Esophagus muscularis mucosa (tissue), 4 donors: ENCODE measurements around the gene LHX2. TPM values are rescaled to one million over a fixed set of nuclear protein-coding genes. Genes with fewer than 3 reads are reported as not detected.

Source experiments
- DNase-seq: peaks from one replicate; pipeline ENCODE4 v3.0.0-alpha.2; 2017; ENCODE audit errors: extremely low spot score
- H3K27ac ChIP-seq, 4 donors: fragments of 200-600 bp; sonication (generic); replicated peaks in 1 of 4; 1 replicate in 3 of 4; 2 replicates in 1 of 4; pipeline ENCODE4 v1.5.1; 2016 to 2019; ENCODE audit warnings: mild to moderate bottlenecking in 1 of 4
- H3K27me3 ChIP-seq, 4 donors: fragments of 200-600 bp; sonication (generic); one replicate each; pipeline versions ENCODE4 v1.5.1 to v1.6.0; 2016 to 2019
- H3K36me3 ChIP-seq, 4 donors: fragments of 200-600 bp; sonication (generic); one replicate each; pipeline ENCODE4 v1.5.1; 2016 to 2019
- H3K4me1 ChIP-seq, 4 donors: fragments of 200-600 bp; sonication (generic); one replicate each; pipeline ENCODE4 v1.5.1; 2016 to 2019
- H3K4me3 ChIP-seq, 4 donors: fragments of 200-600 bp; sonication (generic); 1 replicate in 2 of 4; 2 replicates in 2 of 4; pipeline ENCODE4 v1.5.1; 2016 to 2019; ENCODE audit warnings: mild to moderate bottlenecking in 4 of 4, moderate library complexity in 1 of 4
- H3K9me3 ChIP-seq, 4 donors: fragments of 200-600 bp; sonication (generic); 1 replicate in 3 of 4; 2 replicates in 1 of 4; pipeline ENCODE4 v1.5.1; 2016 to 2019
- EP300 ChIP-seq: sonication (generic); formaldehyde crosslinking; IDR thresholded peaks from one replicate; pipeline ENCODE4 v1.6.1; 2017; ENCODE audit warnings: antibody characterized with exemption
- POLR2A ChIP-seq: fragments of 450-650 bp; IDR thresholded peaks from one replicate; pipeline ENCODE4 v1.6.1; 2017; ENCODE audit warnings: antibody characterized with exemption, moderate library complexity, mild to moderate bottlenecking, low read depth
- POLR2AphosphoS5 ChIP-seq, 2 donors: sonication (generic); formaldehyde crosslinking; IDR thresholded peaks; one replicate each; pipeline ENCODE4 v1.6.1; 2017; ENCODE audit warnings: antibody characterized with exemption in 2 of 2
- WGBS: methylation state at CpG from one replicate; pipeline ENCODE4 v1.1.5; 2018; 5-methylcytosine and 5-hydroxymethylcytosine counted together
- intact Hi-C: fragments of 100-400 bp; cut with DNase I; formaldehyde crosslinking; loops from one replicate; pipeline ENCODE4 v1.15.1; 2023
- total RNA-seq, 4 donors: library from RNA; depleted of rRNA; stranded (reverse); fragments of >200 nt; gene quantifications; one replicate each; pipeline versions ENCODE4 v1.1.0 to v1.2.1, GENCODE V29; 2016
- TF ChIP-seq, protein P1 (sequence below), 3 experiments: fragments of 200-600 bp in 2 of 3; fragments of 450-650 bp in 1 of 3; sonication (generic) in 2 of 3; IDR thresholded peaks; one replicate each; pipeline ENCODE4 v1.5.1; 2017 to 2019; ENCODE audit warnings: antibody characterized with exemption in 3 of 3, mild to moderate bottlenecking in 2 of 3, moderate library complexity in 1 of 3

Gene LHX2
- total RNA-seq, 4 donors from 2014 or later, result not detected

DNA sequence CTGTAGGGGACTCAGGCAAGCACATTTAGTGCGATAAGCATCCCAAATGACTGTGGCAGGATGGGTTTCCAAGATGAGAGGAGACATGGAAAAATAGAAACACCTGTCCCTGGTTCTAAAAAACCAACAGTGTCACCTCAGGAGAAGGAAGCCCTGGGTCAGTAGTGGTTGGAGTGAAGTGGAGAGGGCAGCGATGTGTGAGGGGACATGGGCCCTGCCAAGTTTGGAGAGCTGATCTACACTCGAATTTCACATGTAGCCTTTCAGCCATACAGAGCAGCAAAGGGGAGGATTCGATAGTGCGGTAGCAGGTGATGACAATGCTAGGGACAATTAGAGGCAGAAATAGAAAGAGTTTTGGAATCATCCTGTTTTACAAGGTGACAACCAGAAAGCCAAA, 32.6 kb upstream of the LHX2 start:
- WGBS, result 84% methylated on average over 5 of the region's 5 CpGs
- TF ChIP-seq POLR2A (no peak), POLR2AphosphoS5 (IDR thresholded peaks at IDR 0.05) (no peak), EP300 (no peak)
- TF ChIP-seq, protein P1, sequence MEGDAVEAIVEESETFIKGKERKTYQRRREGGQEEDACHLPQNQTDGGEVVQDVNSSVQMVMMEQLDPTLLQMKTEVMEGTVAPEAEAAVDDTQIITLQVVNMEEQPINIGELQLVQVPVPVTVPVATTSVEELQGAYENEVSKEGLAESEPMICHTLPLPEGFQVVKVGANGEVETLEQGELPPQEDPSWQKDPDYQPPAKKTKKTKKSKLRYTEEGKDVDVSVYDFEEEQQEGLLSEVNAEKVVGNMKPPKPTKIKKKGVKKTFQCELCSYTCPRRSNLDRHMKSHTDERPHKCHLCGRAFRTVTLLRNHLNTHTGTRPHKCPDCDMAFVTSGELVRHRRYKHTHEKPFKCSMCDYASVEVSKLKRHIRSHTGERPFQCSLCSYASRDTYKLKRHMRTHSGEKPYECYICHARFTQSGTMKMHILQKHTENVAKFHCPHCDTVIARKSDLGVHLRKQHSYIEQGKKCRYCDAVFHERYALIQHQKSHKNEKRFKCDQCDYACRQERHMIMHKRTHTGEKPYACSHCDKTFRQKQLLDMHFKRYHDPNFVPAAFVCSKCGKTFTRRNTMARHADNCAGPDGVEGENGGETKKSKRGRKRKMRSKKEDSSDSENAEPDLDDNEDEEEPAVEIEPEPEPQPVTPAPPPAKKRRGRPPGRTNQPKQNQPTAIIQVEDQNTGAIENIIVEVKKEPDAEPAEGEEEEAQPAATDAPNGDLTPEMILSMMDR (IDR thresholded peaks at IDR 0.05), result no peak
- H3K4me3 ChIP-seq, result no peak overlapping the region
- no peaks in the 10 kb centered on the region for H3K4me1 ChIP-seq
- DNase-seq, result no peak
- H3K27ac ChIP-seq, result no peak overlapping the region
- no peaks in the 10 kb centered on the region for H3K36me3 ChIP-seq
- no peaks in the 10 kb centered on the region for H3K9me3 ChIP-seq
- intact Hi-C loops, result no loop called here
- peaks cover 0 to 36% (median 0%) of the 10 kb centered on the region in 4 donors for H3K27me3 ChIP-seq

- Histone ChIP-seq H3K27me3 (peaks cover 0 to 31% (median 0%) of the 10 kb centered on the region in 4 donors), H3K36me3 (no peaks in the 10 kb centered on the region), H3K4me3 (no peak overlapping the region), H3K27ac (no peak overlapping the region), H3K9me3 (no peaks in the 10 kb centered on the region), H3K4me1 (no peaks in the 10 kb centered on the region)
- 78% methylated on average over 3 of the region's 6 CpGs for WGBS
- TF ChIP-seq, protein P1 (IDR thresholded peaks at IDR 0.05), result no peak
- TF ChIP-seq POLR2A (no peak), POLR2AphosphoS5 (IDR thresholded peaks at IDR 0.05) (no peak), EP300 (no peak)
- intact Hi-C loops, result no loop called here
- DNase-seq, result no peak
These were observed 29.0 kb upstream of the LHX2 start for GRCh38 chr9:123982535-123982934.

DNA sequence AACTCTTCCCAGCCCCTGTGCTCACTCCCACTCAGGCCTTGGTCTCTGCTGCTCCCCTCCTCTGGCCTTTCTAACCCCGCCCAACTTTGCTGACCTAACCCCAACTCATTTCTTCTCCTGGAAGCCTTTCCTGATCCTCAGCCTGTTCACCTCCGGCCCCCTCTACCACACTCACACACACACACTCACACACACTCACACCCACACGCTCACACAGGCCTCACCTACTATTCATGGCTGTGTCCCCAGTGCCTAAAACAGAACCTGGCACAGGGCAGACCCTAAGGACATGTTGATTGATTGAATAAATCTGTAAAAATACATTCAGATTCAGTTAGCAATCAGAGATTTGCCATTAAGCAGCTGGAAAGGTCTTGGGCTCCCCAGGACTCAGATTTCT, 28.5 kb upstream of the LHX2 start:
- Histone ChIP-seq H3K27ac (no peak overlapping the region), H3K9me3 (no peaks in the 10 kb centered on the region), H3K4me1 (no peaks in the 10 kb centered on the region), H3K27me3 (peaks cover 0 to 35% (median 0%) of the 10 kb centered on the region in 4 donors), H3K36me3 (no peaks in the 10 kb centered on the region), H3K4me3 (no peak overlapping the region)
- TF ChIP-seq POLR2AphosphoS5 (IDR thresholded peaks at IDR 0.05), result no peak
- TF ChIP-seq EP300, result no peak
- no peak for TF ChIP-seq POLR2A
- TF ChIP-seq, protein P1 (IDR thresholded peaks at IDR 0.05), result no peak
- 75% methylated on average over 3 of the region's 3 CpGs for WGBS
- intact Hi-C loops, result no loop called here
- no peak for DNase-seq

DNA sequence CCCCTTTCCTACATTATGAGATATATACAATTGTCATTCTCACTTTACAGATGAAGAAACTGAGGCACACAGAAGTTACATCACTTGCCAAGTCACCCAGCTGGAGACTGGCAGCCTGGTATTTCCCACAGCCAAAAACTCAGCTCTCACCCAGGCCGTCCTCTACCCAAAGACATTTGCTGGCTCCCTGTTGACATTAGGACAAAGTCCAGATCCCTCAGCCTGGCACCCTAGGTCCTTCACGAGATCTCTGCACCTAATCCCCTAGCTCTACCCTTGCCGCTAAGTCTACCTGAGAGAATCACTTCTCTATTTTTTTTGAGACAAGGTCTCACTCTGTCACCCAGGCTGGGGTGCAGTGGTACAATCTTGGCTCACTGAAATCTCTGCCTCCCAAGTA, 26.8 kb upstream of the LHX2 start:
- no peak for TF ChIP-seq POLR2A
- TF ChIP-seq EP300, result no peak
- TF ChIP-seq, protein P1 (IDR thresholded peaks at IDR 0.05), result no peak
- TF ChIP-seq POLR2AphosphoS5 (IDR thresholded peaks at IDR 0.05), result no peak
- peaks cover 0 to 35% (median 0%) of the 10 kb centered on the region in 4 donors for H3K27me3 ChIP-seq
- H3K36me3 ChIP-seq, result no peaks in the 10 kb centered on the region
- H3K4me3 ChIP-seq, result no peak overlapping the region
- H3K9me3 ChIP-seq, result no peaks in the 10 kb centered on the region
- H3K27ac ChIP-seq, result no peak overlapping the region
- H3K4me1 ChIP-seq, result no peaks in the 10 kb centered on the region
- intact Hi-C loops, result no loop called here
- DNase-seq, result no peak
- WGBS, result 89% methylated on average over 3 of the region's 3 CpGs

DNA sequence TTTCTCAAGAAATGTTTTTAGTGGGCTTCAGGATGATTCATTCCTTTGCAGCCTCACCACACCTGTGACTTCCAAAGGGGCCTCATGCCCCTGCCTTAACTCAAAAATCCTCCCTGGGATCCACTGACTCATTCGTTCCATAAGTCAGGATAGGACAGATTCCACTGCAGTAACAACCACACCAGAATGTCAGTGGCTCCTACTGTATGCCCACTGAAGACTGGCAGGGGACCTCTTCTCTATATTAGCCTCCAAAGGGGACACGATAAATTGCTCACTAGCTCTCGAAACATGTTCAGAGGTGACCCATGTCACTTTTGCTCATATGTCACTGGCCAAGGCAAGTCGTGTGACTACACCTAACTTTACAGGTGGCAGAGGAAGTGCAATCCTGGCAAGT, 25.7 kb upstream of the LHX2 start:
- peaks cover 0 to 33% (median 0%) of the 10 kb centered on the region in 4 donors for H3K27me3 ChIP-seq

More for the DNA sequence above, 25.7 kb upstream of the LHX2 start:
- 70% methylated on average over 4 of the region's 4 CpGs for WGBS
- Histone ChIP-seq H3K9me3 (no peaks in the 10 kb centered on the region), H3K36me3 (no peaks in the 10 kb centered on the region), H3K4me3 (no peak overlapping the region), H3K4me1 (no peaks in the 10 kb centered on the region), H3K27ac (no peak overlapping the region)
- no peak for TF ChIP-seq EP300
- no peak for TF ChIP-seq POLR2AphosphoS5 (IDR thresholded peaks at IDR 0.05)
- TF ChIP-seq, protein P1 (IDR thresholded peaks at IDR 0.05), result no peak
- no peak for TF ChIP-seq POLR2A
- no peak for DNase-seq
- intact Hi-C loops, result no loop called here
